Ureter (tissue), 1 donor: Measurements from ENCODE around the gene WDR45B. TPM values are rescaled to one million over a fixed set of nuclear protein-coding genes. Genes with fewer than 3 reads are reported as not detected.

Source experiments
- DNase-seq: peaks from one replicate; pipeline ENCODE4 v3.0.0-alpha.2; 2020; ENCODE audit warnings: low spot score
- total RNA-seq: library from RNA; stranded (reverse); gene quantifications from one replicate; pipeline ENCODE4 v1.2.4, GENCODE V29; 2023
- donor health status: DM: yes; HTN: yes; CAD: no.

WDR45B gene
- total RNA-seq, 1 donor from 2014 or later, result 96.0 TPM

DNA sequence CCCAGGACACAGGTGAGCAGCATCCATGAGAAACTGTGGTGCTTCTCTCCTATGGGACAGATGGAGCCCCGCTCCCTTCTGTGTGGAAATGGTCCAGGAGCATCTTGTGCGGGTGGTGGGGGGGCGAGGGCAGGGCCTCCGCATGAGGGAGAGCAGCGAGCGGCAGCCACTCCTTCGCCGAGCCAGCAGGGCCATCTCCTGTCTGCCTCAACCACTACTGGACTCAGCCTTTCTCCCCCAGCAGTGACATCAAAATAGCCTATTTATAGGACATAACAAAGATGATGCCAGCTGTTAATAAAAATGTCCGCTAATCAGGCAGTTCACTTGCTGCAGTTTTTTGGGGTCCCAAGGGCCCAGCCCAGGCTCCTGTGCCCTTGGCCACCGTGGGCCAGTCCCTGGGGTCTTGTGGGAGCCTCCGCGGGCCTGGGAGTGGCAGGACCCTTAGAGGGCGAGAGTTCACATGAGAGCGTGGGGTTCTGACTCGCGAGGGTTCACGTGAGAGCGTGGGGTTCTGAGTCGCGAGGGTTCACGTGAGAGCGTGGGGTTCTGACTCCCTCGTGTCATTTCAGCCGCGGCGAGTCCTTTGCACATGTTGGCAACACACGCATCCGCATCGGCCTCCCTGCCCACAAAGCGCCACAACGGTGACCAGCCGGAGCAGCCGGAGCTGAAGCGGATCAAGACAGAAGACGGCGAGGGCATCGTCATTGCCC lies 47.4 kb downstream of the WDR45B start:
- DNase-seq, result no peak

DNA sequence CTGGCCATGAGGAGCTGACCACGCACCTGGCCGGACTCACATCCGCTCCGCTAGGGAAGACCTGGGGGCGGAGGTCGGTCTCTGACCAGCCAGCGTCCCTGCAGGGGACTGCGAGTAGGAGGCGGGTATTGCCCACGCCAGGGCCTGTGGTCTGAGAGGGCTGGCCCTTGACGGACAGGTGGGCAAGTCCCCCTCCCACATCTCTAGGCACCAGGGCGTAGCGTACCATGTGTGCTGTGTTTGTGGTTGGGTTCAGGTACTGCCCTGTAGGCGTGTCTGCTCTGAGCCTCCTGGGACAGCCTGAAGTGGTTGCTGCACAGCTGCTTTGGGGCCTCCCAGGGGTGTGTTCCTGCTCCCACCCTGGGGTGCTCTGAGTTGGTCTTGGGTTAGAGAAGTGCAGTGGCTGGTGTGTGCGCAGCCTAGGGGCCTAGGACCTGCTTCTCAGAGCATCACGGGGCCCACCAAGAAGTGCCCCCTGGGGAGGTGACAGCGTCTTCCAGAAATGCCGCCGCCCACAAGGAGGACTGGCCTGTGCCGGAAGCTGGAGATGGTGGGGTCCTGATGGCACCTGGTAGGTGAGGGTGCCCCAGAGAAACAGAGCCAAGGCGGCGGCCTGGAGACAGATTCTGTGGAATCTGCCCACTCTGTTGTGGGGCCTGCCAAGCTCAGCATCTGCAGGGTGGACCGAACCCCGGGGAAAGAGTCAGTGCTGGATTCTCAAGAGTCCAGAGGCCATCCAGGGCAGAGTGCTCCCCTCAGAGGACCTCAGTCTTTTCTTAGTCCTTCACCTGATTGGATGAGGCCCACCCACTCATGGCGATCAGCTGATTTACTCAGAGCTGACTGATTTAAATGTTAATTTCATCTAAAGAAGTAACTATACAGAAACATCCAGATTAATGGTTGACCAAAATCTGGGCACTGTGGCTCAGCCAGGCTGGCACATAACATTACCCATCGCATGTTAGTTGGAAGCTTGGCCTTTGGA lies 48.3 kb downstream of the WDR45B start:
- DNase-seq, result no peak

GRCh38 chr17:82598256-82599119 lies 49.8 kb downstream of the WDR45B start:
- DNase-seq, result no peak

- DNase-seq, result no peak
These were observed 51.2 kb downstream of the WDR45B start for GRCh38 chr17:82596837-82597672.

GRCh38 chr17:82596296-82596695 lies 51.9 kb downstream of the WDR45B start:
- DNase-seq, result no peak

DNA sequence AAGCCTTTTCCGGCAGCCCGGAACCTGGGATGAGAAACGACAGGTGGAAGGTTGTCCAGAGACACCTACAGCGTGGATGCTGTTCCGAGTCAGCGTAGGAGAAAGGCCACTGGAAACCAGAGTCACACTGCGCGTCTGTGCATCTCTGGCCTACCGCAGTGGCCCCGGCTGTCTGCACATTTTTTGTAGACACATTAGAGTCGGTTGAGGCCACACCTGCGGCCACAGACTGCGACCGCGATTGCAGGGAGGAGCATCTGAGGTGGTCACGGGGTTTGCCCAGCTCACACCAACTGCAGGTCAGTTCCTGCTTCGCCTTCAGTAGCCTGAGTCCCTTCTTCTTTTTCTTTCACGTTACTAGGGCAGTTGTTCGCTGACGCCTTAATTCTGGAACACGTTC lies 52.4 kb downstream of the WDR45B start:
- DNase-seq, result no peak

- no peak for DNase-seq
These were observed 53.7 kb downstream of the WDR45B start for GRCh38 chr17:82594571-82594970.

- DNase-seq, result no peak
These were observed 54.6 kb downstream of the WDR45B start for GRCh38 chr17:82593590-82594087.

DNA sequence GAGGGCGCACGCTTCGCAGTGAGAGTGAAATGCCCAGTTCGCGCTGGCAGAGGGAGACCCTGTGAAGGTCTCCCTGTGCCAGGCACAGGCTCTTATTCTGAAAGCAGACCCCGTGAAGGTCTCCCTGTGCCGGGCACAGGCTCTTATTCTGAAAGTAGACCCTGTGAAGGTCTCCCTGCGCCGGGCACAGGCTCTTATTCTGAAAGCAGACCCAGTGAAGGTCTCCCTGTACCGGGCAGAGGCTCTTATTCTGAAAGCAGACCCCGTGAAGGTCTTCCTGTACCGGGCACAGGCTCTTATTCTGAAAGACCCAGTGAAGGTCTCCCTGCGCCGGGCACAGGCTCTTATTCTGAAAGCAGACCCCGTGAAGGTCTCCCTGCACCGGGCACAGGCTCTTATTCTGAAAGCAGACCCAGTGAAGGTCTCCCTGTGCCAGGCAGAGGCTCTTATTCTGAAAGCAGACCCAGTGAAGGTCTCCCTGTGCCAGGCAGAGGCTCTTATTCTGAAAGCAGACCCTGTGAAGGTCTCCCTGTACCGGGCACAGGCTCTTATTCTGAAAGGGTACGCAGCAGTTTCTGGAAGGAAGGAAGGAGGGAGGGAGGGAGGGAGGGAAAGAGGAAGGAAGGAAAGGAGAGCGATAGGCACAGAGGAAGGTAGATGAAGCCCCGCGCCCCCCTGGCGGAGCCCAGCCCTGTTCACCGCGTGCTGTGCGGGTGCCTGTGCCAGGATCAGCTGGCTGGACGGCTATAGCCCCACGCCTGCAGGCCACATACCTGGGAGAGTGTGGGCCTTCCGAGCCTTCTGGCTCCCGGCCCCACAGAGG lies 55.3 kb downstream of the WDR45B start:
- peak; percentile 78 for DNase-seq

DNA sequence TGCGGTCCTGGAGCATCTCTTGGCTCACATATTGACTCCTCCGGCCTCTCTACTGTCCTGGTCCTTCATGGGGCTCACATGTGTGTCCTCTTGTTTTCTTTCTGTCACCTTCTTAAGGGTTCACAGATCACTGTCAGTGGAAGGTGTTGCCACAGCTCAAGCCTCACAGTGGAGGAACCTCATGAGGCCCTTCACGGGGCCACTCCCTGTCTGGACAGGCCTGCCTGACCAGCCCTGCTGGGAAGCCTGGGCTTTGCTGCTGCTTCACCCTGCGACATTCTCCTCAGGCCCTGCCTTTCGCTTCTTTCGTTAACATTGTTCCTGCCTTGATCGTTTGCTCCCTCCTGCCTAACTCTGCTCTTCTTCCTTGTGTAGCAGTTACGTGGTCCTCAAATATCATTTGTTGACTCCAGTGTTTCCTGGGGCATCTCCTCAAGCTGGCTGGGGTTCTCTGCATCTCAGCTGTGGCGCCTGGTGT lies 55.9 kb downstream of the WDR45B start:
- DNase-seq, result peak; percentile 67

- no peak for DNase-seq
These were observed 57.2 kb downstream of the WDR45B start for GRCh38 chr17:82590881-82591539.

DNA sequence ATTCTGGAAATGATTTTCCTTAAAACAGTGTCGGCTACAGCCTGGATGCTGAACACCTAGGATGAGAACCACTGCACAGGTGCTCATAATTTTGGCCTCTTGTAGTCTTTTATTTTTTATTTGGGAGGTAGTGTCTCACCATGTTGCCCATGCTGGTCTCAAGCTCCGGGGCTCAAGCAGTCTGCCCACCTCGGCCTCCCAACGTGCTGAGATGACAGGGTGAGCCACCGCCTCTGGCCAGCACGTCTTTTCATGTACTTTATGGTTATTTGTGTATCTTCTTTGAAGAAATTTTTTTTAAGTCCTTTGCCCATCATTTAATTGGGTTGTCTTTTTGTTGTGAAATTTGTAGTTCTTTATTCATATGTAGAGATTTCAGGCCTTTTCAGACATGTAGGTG lies 58.0 kb downstream of the WDR45B start:
- no peak for DNase-seq

DNA sequence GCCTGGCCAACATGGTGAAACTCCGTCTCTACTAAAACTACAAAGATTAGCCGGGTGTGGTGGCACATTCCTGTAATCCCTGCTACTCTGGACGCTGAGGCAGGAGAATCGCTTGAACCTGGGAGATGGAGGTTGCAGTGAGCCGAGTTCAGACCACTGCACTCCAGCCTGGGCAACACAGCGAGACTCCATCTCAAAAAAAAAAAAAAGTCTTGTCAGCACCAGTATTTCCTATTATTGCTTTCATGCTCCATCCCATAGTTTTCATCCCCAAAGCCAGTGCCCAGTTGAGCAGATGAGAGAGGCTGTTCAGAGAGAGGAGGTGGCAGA lies 58.4 kb downstream of the WDR45B start:
- no peak for DNase-seq

- no peak for DNase-seq
These were observed 59.7 kb downstream of the WDR45B start for GRCh38 chr17:82588266-82589175.

DNA sequence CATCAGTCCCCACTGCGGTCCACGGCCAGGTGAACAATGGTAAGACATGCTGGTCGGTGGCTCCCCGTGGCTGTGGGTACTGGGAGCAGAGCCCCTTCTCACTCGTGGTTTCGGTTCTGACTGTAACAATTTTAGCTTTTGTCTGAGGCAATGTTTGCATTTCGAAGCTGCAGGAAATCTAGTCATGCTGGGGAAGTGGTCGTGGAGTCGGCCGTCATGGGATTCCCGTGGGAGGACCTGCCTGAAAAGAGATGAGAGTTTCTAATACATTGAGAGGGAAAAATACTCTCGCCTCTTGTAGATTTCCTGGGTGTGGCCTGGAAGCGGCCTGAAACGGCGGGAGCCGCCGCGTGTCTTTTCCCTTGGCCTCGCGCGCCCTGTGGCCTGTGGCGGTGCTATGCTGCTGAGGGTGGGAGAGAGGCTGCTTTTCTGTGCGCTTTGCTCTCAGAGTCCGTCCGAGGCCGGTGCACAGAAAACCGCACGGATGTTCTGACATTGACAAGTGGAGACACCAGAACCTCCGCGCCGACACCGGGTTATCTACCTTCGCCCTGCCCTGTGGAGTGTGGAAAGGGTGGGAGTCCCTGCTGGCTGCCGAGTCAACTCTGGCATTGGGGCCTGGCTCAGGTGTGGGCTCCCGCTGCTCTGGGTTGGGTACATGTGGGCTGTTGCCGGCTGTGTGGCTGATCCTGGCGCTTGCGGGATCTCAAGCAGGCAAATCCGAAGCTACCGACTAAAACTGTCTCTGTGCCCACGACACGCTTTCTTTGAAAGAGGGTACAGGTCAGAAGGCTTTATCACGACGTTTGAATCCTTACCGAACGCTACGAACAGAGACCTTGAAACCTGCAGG lies 60.8 kb downstream of the WDR45B start:
- no peak for DNase-seq

- DNase-seq, result no peak
These were observed 61.5 kb downstream of the WDR45B start for GRCh38 chr17:82586576-82587233.
